CD14-positive monocyte (primary cell): ENCODE data around the gene APOC3. TPM values are rescaled to one million over a fixed set of nuclear protein-coding genes. Genes with fewer than 3 reads are reported as not detected.

Experiments
- DNase-seq, 3 donors: peaks; one replicate each; pipeline ENCODE4 v3.0.0-alpha.2; 2011 to 2022
- H2AFZ ChIP-seq: 2 replicates; pipeline ENCODE4 v1.6.0; 2012; ENCODE audit warnings: mild to moderate bottlenecking, low read depth, low read length, inconsistent platforms; ENCODE audit not compliant: insufficient read depth, poor library complexity, severe bottlenecking
- H3K27ac ChIP-seq, 2 donors: 1 replicate in 1 of 2; 2 replicates in 1 of 2; pipeline ENCODE4 v1.5.1; 2012 to 2013; ENCODE audit warnings: low read length in 2 of 2, control low read depth in 1 of 2, inconsistent platforms in 1 of 2, low read depth in 1 of 2, mild to moderate bottlenecking in 1 of 2
- H3K27me3 ChIP-seq, 2 donors: one replicate each; pipeline versions ENCODE4 v1.6.0 to v1.6.1; 2011 to 2013; ENCODE audit warnings: low read length in 2 of 2; ENCODE audit not compliant: control insufficient read depth in 2 of 2, insufficient read depth in 2 of 2
- H3K36me3 ChIP-seq, 2 donors: replicated peaks in 1 of 2; 1 replicate in 1 of 2; 2 replicates in 1 of 2; pipeline versions ENCODE4 v1.5.1 to v1.6.1; 2012 to 2013; ENCODE audit warnings: low read length in 2 of 2, control low read depth in 1 of 2, inconsistent platforms in 1 of 2, mild to moderate bottlenecking in 1 of 2; ENCODE audit not compliant: insufficient read depth in 2 of 2, control insufficient read depth in 1 of 2
- H3K4me1 ChIP-seq, 2 donors: 1 replicate in 1 of 2; 2 replicates in 1 of 2; pipeline versions ENCODE4 v1.5.1 to v1.6.1; 2012 to 2013; ENCODE audit warnings: low read length in 2 of 2, control low read depth in 1 of 2, inconsistent platforms in 1 of 2, mild to moderate bottlenecking in 1 of 2, moderate library complexity in 1 of 2; ENCODE audit not compliant: insufficient read depth in 2 of 2, control insufficient read depth in 1 of 2
- H3K4me2 ChIP-seq: replicated peaks from 2 replicates; pipeline ENCODE3; 2012; ENCODE audit warnings: low read length, moderate library complexity, mild to moderate bottlenecking; ENCODE audit not compliant: poor library complexity, severe bottlenecking; ENCODE audit errors: extremely low read depth
- H3K4me3 ChIP-seq, 3 experiments: fragments of 200-600 bp in 1 of 3; sonication (generic) in 1 of 3; replicated peaks in 1 of 3; 1 replicate in 2 of 3; 2 replicates in 1 of 3; pipeline ENCODE4 v1.5.1; 2011 to 2013; ENCODE audit warnings: low read length in 3 of 3, mild to moderate bottlenecking in 3 of 3, control low read depth in 2 of 3, low read depth in 2 of 3, inconsistent platforms in 1 of 3, moderate library complexity in 1 of 3
- H3K79me2 ChIP-seq: 2 replicates; pipeline ENCODE4 v1.6.0; 2012; ENCODE audit warnings: mild to moderate bottlenecking, control low read depth, inconsistent platforms, low read length, moderate library complexity; ENCODE audit not compliant: insufficient read depth
- H3K9ac ChIP-seq: 2 replicates; pipeline ENCODE4 v1.6.0; 2017; ENCODE audit warnings: low read length, mild to moderate bottlenecking; ENCODE audit not compliant: insufficient read depth, poor library complexity, severe bottlenecking
- H3K9me3 ChIP-seq, 2 donors: replicated peaks in 1 of 2; 1 replicate in 1 of 2; 2 replicates in 1 of 2; pipeline versions ENCODE4 v1.5.1 to v1.6.1; 2012 to 2013; ENCODE audit warnings: low read length in 2 of 2, control low read depth in 1 of 2; ENCODE audit not compliant: control insufficient read depth in 1 of 2, insufficient read depth in 1 of 2
- H4K20me1 ChIP-seq: 2 replicates; pipeline ENCODE4 v1.6.0; 2012; ENCODE audit warnings: mild to moderate bottlenecking, low read length, control low read depth, moderate library complexity; ENCODE audit not compliant: insufficient read depth
- H3K27ac Mint-ChIP-seq, 7 donors: one replicate each; pipeline ENCODE4 v1.8.0; 2020; ENCODE audit warnings: mild to moderate bottlenecking in 7 of 7, mixed read lengths in 7 of 7, moderate library complexity in 6 of 7, inconsistent platforms in 2 of 7
- H3K27me3 Mint-ChIP-seq, 3 donors: one replicate each; pipeline ENCODE4 v1.8.0; 2021 to 2022; ENCODE audit warnings: low read depth in 3 of 3, mild to moderate bottlenecking in 3 of 3, mixed read lengths in 3 of 3, moderate library complexity in 3 of 3, inconsistent platforms in 1 of 3
- H3K36me3 Mint-ChIP-seq, 2 donors: one replicate each; pipeline ENCODE4 v1.8.0; 2020; ENCODE audit warnings: mixed read lengths in 2 of 2, inconsistent platforms in 1 of 2, mild to moderate bottlenecking in 1 of 2
- H3K4me1 Mint-ChIP-seq: one replicate; pipeline ENCODE4 v1.8.0; 2020; ENCODE audit warnings: mild to moderate bottlenecking, mixed read lengths
- H3K4me3 Mint-ChIP-seq, 2 donors: one replicate each; pipeline ENCODE4 v1.8.0; 2020; ENCODE audit warnings: mild to moderate bottlenecking in 2 of 2, mixed read lengths in 2 of 2, moderate library complexity in 1 of 2
- H3K9me3 Mint-ChIP-seq, 7 donors: one replicate each; pipeline ENCODE4 v1.8.0; 2020 to 2022; ENCODE audit warnings: mixed read lengths in 7 of 7, mild to moderate bottlenecking in 6 of 7, moderate library complexity in 6 of 7, inconsistent platforms in 2 of 7
- WGBS: methylation state at CpG from one replicate; pipeline ENCODE4 v1.1.5; 2013; ENCODE audit warnings: missing lambda C conversion rate; ENCODE audit not compliant: insufficient coverage; 5-methylcytosine and 5-hydroxymethylcytosine counted together
- intact Hi-C, 2 donors: fragments of 100-400 bp; cut with micrococcal nuclease; formaldehyde crosslinking; loops; one replicate each; pipeline versions ENCODE4 v1.15.0 to v1.15.1; 2023
- polyA plus RNA-seq, 3 donors: library from polyadenylated mRNA; depleted of rRNA in 1 of 3; unstranded in 2 of 3; stranded (reverse) in 1 of 3; fragments of 300-500 nt in 2 of 3; fragments of >200 nt in 1 of 3; fragmentation: Illumina TruSeq in 2 of 3; gene quantifications; 1 replicate in 2 of 3; 2 replicates in 1 of 3; pipeline ENCODE4 v1.2.3, GENCODE V29; 2012 to 2021
- TF ChIP-seq, protein P1 (sequence below): fragments of 200-600 bp; IDR thresholded peaks from one replicate; pipeline ENCODE4 v1.8.0; 2022; ENCODE audit warnings: antibody characterized with exemption, mild to moderate bottlenecking

Gene APOC3
- polyA plus RNA-seq, 3 donors = not detected

DNA sequence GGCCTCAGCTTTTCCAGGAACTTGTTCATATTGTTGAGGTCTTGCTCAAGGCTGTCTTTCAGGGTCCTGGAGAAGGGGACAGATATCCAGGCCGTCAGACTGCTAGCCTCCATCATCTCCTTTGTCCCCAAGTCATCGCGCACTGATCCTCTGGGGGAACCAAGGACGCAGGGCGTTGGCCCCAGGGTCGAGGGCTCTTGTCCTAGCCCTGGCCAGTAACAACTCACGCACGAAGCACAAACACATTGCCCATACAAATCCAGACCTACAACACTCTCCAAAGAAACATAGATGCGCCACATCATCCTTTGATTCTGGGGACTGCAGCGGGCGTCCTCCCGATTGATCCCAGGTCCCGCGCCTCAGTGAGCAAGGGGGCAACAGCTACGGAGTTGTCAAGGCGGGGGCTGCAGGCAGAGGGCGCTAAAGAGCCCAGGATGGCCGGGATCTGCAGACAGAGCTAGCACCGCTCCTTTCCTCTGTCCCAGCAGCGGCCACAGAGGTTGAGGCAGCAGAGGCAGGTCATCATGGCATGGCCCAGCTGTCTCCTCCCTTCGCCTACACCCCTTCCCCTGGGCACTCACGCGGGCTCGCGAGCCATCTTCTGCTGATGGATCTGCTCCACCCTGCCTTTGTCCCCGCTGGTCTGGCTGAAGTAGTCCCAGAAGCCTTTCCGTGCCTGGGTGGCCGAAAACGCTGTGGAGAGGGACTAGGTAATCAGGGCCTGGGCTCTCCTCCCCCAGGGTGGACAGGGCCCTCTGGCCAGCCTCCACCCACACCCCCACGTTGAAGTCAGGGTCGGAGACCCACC lies 38.5 kb upstream of the APOC3 start:
- peak overlapping the region; percentile 73 for H2AFZ ChIP-seq
- no peaks in the 10 kb centered on the region for H3K27me3 ChIP-seq
- H3K9me3 Mint-ChIP-seq = peaks cover 0 to 2% (median 0%) of the 10 kb centered on the region in 7 donors
- intact Hi-C loops = no loop called here
- no peaks in the 10 kb centered on the region for H4K20me1 ChIP-seq
- 20% methylated on average over 25 of the region's 31 CpGs for WGBS
- peaks cover 22 to 26% of the 10 kb centered on the region in 2 donors for H3K4me1 ChIP-seq
- H3K79me2 ChIP-seq = peaks cover 15% of the 10 kb centered on the region
- H3K27ac Mint-ChIP-seq = peak overlapping the region in 4 of 7 donors; percentile 8 to 36 (median 12)
- peak; percentile 54 to 66 (median 65) for DNase-seq
- H3K4me2 ChIP-seq = peak overlapping the region; percentile 40
- peaks cover 6 to 14% (median 8%) of the 10 kb centered on the region in 3 donors for H3K27me3 Mint-ChIP-seq
- H3K9ac ChIP-seq = no peak overlapping the region
- TF ChIP-seq, protein P1, sequence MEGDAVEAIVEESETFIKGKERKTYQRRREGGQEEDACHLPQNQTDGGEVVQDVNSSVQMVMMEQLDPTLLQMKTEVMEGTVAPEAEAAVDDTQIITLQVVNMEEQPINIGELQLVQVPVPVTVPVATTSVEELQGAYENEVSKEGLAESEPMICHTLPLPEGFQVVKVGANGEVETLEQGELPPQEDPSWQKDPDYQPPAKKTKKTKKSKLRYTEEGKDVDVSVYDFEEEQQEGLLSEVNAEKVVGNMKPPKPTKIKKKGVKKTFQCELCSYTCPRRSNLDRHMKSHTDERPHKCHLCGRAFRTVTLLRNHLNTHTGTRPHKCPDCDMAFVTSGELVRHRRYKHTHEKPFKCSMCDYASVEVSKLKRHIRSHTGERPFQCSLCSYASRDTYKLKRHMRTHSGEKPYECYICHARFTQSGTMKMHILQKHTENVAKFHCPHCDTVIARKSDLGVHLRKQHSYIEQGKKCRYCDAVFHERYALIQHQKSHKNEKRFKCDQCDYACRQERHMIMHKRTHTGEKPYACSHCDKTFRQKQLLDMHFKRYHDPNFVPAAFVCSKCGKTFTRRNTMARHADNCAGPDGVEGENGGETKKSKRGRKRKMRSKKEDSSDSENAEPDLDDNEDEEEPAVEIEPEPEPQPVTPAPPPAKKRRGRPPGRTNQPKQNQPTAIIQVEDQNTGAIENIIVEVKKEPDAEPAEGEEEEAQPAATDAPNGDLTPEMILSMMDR = peak; percentile 92
- peaks cover 9 to 10% of the 10 kb centered on the region in 2 donors for H3K36me3 Mint-ChIP-seq
- peaks cover 31% of the 10 kb centered on the region for H3K4me1 Mint-ChIP-seq
- no peak overlapping the region for H3K4me3 ChIP-seq
- peaks cover 4 to 6% of the 10 kb centered on the region in 2 donors for H3K36me3 ChIP-seq
- H3K9me3 ChIP-seq = no peaks in the 10 kb centered on the region
- H3K4me3 Mint-ChIP-seq = peak overlapping the region; percentile 9 to 67
- H3K27ac ChIP-seq = no peak overlapping the region

DNA sequence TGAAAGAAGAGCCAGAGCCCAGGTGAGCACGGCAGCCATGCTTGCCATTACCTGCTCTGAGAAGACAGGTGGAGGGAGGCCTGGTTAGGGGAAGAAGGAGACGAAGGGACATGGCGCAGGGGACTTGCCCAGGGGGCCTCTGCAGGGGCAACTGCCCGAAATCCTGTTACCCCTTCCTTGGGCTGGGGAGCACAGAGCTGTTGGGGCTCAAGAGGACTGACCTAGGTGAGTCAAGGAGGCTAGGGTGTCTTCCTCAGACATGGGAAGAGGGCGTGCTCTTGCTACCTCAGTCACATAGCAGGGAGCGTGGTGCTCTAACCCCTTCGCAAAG lies 37.9 kb upstream of the APOC3 start, which contains the start of gene APOA5:
Gene APOA5 (minus strand): TSS at position 67 of the 331 bp plus-strand sequence. CDS start 19 bp downstream, at position 48.
- intact Hi-C loops = no loop called here
- Histone ChIP-seq H3K27ac (no peak within 1 kb of the TSS), H3K4me1 (peaks cover 20 to 22% of the 10 kb centered on the region in 2 donors), H3K36me3 (peaks cover 0 to under 1% of the 10 kb centered on the region in 2 donors), H2AFZ (peak within 1 kb of the TSS; percentile 73), H3K9me3 (no peaks in the 10 kb centered on the region), H3K79me2 (peaks cover 10% of the 10 kb centered on the region), H3K9ac (no peak within 1 kb of the TSS), H4K20me1 (no peaks in the 10 kb centered on the region), H3K27me3 (no peaks in the 10 kb centered on the region), H3K4me3 (no peak within 1 kb of the TSS), H3K4me2 (peak within 1 kb of the TSS; percentile 40)
- peaks cover 26% of the 10 kb centered on the region for H3K4me1 Mint-ChIP-seq
- H3K9me3 Mint-ChIP-seq = peaks cover 0 to 2% (median 0%) of the 10 kb centered on the region in 7 donors
- no peak for DNase-seq
- H3K27me3 Mint-ChIP-seq = peaks cover 6 to 14% (median 8%) of the 10 kb centered on the region in 3 donors
- H3K4me3 Mint-ChIP-seq = peak within 1 kb of the TSS; percentile 9 to 67
- 95% methylated on average over 6 of the region's 7 CpGs for WGBS
- peak within 1 kb of the TSS in 4 of 7 donors; percentile 8 to 36 (median 13) for H3K27ac Mint-ChIP-seq
- TF ChIP-seq, protein P1 = no peak
- H3K36me3 Mint-ChIP-seq = peaks cover 4 to 5% of the 10 kb centered on the region in 2 donors
